Activated CD4-positive, alpha-beta T cell treated with anti-CD3 and anti-CD28 coated beads for 24 hours (primary cell): ENCODE results near the gene ADA.

ENCODE experiments used
- DNase-seq, 2 donors: peaks; one replicate each; pipeline ENCODE4 v3.0.0-alpha.2; 2020; ENCODE audit warnings: low read depth in 2 of 2

The ADA gene

DNA sequence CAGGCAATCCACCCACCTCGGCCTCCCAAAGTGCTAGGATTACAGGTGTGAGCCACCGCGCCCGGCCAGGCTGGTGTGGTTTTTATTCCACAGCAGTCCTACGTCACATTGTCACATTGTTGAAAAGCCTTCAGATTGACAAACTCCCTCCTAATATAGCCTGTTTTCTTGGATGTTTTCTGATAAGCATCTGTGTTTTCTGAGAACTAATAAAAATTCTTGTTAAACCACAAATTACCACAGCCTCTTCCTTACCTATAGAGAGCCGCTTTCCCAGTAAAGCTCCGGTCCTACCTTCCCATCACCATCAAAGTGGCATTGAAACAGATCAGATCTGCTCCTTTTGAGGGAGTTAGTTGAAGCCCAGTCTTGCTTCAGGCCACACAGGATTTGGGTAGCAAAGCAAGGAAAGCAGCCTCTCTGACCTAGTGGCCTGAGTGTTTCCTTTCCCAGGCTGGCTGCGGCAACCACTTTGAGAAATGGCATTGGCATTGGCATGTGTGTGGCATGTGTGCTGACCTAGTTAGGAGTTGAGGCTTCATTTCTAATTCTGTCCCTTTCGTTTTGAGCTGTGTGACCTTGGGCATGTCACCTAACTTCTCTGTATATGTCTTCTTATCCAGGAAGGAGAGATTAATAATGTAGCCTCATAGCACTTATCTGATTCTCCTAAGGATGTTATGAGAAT lies 70.8 kb downstream of the ADA start:
- no peak for DNase-seq

- no peak for DNase-seq
Observed at GRCh38 chr20:44579313-44580081, 72.0 kb downstream of the ADA start.

- no peak for DNase-seq
Observed at GRCh38 chr20:44576297-44576696, 75.2 kb downstream of the ADA start.

DNA sequence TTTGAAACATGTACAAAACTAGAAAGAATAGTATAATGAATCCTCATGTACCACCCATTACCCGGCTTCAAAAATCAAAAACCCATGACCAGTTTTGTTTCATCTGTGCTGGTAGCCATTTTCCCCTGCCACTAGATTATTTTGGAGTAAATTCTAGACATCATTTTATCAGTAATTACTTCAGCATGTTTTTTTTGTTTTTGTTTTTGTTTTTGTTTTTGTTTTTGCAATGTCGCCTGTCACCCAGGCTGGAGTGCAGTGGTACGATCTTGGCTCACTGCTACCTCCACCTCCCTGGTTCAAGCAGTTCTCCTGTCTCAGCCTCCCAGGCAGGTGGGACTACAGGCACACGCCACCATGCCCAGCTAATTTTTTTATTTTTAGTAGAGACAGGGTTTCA lies 77.1 kb downstream of the ADA start:
- DNase-seq = no peak

DNA sequence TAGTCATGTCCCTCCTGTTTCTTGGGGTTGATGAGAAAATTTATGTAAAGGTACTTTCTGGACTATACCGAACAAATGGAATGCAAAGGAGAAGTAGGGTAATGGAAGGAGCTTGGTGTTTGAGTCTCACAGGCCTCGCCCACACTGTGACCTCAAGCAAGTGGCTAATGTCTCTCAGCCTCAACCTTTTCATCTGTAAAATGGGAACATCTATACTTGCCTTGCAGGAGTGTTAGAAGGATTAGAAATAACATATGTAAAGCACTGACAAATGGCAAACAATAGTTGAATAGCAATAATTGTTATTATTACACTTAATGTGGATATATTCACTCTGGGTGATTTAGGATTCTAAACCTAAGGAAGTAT lies 78.0 kb downstream of the ADA start:
- no peak for DNase-seq

DNA sequence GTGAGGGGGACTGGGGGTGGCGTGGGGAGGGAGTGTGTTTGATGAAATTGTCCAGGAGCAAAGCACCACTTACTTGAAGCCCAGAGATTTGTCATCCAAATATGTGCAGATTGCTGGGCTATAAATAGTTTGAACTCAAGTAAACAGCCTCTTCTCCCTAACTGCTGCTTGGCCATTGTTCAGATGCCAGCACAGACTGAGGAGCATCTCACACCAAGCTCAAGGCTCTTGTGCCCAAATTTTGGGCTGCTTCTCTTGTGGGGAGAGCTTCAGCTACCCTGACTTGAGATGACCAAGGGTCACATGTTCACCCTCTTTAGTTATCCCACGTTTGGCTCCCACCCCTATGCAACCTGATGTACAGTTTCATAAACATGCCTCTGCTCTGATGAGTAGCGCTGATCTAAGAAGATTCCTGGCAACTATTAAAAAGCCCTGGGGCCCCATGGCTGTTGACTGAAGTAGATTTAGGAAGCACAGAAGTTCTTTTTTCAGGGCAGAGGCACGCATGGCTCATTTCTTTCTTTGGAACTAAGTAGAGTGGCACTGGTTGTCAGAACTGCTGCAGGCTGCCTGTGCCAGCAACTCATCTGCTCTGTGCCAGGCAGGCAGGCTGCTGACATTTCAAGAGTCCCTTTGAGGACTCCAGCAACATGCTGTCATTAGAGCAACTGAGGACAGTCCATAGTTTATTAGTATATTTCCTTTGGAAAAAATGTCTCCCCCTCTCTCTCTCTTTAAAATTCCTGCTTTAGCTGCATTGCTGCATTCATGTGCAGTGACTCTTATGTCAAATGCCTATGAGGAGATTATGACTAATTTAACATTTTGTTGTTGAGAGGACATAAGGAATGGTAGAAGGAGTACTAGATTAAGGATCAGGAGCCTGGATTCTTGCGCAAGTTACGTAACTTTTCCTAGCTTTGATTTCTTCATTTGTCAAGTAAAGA lies 78.7 kb downstream of the ADA start:
- no peak for DNase-seq

- no peak for DNase-seq
Observed at GRCh38 chr20:44571362-44571988, 80.0 kb downstream of the ADA start.

GRCh38 chr20:44570367-44570766 lies 81.1 kb downstream of the ADA start:
- DNase-seq = no peak
